RPMI7951 (cell line): ENCODE results near the gene HOXB2. TPM values are rescaled to one million over a fixed set of nuclear protein-coding genes. Genes with fewer than 3 reads are reported as not detected.

Source experiments
- DNase-seq: peaks from one replicate; pipeline ENCODE4 v3.0.0-alpha.2; 2012; ENCODE audit warnings: low read depth
- total RNA-seq: library from RNA; depleted of rRNA; stranded (reverse); fragments of >200 nt; shearing (Covaris generic); gene quantifications from 2 replicates; pipeline ENCODE4 v1.2.3, GENCODE V29; 2014

Gene HOXB2
- total RNA-seq, 1 experiment from 2014 or later, result 11.9 TPM

DNA sequence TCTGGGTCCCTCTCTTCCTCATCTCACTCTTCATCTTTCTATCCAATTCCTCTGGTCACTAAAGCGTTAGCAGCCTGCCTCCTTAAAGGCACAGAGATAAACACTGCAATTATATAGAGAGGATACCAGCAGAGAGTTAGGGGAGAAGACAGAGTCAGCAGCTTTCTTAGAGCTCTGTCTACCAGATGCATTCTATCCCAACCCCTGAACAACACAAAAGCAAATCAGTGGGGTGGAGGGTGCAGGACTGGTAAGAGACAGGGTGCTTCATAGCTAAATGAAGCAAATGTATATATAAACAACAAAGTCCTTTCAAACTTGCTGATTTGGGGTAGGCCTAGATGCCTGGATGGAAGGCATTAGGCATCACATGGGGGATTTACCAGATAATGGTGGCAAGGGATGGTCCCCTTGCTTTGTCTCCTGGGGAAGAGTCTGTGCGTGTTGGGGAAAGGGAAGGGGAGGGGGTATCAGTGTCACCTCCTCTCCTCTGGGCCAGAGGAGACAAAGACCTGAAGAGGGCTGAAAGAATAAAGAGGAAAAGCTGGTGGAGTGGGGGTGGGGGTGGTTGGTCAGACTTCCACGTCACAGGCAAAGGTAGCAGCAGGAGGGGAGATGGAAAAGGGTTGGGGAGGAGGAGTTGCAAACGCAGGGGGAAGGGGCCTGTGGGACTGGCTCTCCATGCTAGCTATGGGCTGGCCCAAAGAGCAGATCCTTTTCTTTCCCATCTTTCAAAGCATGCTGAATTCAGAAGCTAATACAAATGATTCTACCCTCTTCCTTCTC is 21.2 kb upstream of the HOXB2 start:
- DNase-seq, result no peak

GRCh38 chr17:48565022-48565554 is 20.2 kb upstream of the HOXB2 start:
- no peak for DNase-seq

DNA sequence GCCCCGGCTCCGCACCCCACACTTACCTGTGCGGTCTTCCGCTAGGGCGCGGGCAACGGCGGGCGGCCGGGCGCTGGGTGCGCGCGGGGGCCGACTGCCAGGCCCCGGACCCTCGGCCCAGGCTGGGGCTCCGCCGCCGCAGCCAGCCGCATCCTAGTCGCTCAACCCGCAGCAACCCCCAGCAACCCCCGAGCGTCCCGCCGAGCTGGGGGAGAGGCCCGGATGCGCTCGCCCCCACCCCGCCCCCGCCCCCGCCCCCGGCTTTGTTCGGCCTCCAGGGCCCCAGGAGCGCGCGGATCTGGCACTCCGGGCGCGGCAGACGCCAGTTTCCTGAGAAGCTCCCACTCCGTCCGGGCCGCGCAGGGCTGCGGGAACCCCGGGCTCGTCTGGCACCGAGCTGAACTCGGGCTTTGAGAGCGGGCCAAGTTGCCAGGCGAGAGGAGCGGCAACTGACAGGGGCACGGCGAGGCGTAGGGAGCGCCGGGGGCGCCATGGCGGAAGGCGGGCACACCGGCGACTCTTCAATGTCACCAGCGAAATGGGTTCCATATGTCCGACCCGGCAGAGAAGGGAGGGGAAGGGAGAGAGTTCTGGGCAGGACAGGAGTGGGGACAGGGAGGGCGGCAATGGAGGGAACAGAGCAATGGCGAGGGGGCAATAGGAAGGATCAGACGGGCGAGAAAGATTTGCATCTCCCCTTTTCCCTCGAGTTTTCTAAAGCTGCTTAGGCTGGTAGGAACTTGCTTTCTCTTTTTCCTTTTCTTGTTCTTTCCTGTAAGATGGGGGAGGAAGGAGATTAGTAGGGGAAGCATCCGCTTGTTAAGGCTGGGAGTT is 19.5 kb upstream of the HOXB2 start:
- no peak for DNase-seq

DNA sequence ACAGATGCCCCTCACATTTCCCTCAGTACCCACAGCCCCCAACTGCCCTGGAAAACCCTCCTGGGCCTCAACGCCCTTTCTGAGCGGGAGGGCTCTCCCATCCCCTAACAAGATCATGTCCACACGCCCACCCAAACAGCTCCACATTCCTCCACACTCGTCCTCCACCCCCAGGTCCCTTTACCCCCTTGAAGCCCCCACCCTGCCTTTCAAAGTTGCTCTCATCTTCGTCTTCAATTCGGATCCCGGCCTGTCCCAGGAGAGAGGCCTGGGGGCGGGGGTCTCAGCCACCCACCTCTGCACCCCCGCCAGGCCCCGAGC is 18.9 kb upstream of the HOXB2 start:
- no peak for DNase-seq

DNA sequence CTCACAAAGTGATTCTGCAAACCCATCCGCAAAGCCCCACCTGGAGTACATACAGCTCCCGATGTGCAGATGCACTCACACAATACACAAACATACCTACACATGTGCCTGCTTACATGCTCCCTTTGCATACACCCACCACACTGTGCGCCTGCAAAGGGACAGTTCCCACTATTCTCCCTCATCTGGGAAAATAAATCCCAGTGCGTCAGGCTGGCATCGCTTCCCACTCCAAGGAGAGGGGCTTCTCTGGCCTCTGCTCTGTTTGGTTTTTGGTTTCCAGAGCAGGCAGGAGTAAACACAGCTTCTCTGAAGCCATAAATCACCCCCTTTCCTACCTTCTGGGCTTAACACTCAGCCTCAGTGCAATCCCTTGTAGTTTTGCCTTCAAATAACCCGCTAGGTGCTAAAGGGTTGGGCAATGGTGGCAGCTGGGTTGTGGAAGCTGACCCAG is 18.5 kb upstream of the HOXB2 start:
- DNase-seq, result no peak

- DNase-seq, result no peak
Measured at GRCh38 chr17:48562934-48563333, 18.0 kb upstream of the HOXB2 start.

GRCh38 chr17:48561884-48562810 is 17.2 kb upstream of the HOXB2 start:
- DNase-seq, result no peak

DNA sequence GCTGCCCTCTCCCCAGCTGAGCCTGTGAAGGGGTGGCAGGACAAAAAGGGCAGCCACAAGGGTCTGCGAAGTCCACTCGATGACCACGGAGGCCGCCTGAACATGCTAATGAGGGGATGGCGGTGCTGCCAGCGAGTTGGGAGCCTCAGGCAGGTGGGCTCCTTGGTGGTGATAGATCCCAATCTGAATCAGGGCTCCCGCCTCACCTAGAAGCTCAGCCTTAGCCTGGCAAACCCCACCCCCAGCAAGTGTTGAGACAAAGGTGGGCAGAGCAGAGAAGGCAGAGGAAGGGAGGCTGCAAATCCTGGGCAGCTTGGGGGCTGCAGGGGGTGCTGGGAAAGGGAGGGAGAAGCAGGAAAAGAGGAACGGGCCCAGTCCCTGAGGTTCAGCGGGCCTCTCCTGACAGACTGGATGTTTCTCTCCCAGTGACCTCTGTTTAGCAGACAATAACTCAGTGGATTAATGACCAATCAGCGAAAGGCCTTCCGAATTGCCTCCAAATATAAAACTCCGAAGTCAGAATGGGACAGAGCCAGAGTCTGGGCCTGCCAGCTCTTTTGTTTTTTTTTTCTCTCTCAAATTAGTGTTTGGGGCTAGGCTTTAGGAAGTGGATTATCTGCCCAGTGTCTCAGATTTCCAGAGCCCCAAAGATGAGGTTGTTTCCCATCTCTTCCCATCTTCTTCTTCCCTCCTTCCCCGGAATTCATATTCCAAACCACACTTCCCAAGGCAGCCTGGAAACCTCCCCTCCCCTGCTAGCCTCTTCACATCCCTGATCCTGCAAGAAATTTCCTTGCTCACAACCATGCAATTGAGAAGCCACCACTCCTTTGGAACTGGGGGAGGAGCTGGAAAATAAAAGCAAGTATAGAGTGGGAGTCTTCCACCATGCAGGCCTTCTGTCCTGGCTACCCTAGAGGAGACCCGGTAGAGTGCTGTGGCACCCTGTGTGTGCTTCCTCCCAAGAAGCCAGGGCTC is 15.2 kb upstream of the HOXB2 start:
- no peak for DNase-seq

GRCh38 chr17:48559122-48559839 is 14.4 kb upstream of the HOXB2 start:
- no peak for DNase-seq

GRCh38 chr17:48558831-48559121 is 13.9 kb upstream of the HOXB2 start:
- no peak for DNase-seq

DNA sequence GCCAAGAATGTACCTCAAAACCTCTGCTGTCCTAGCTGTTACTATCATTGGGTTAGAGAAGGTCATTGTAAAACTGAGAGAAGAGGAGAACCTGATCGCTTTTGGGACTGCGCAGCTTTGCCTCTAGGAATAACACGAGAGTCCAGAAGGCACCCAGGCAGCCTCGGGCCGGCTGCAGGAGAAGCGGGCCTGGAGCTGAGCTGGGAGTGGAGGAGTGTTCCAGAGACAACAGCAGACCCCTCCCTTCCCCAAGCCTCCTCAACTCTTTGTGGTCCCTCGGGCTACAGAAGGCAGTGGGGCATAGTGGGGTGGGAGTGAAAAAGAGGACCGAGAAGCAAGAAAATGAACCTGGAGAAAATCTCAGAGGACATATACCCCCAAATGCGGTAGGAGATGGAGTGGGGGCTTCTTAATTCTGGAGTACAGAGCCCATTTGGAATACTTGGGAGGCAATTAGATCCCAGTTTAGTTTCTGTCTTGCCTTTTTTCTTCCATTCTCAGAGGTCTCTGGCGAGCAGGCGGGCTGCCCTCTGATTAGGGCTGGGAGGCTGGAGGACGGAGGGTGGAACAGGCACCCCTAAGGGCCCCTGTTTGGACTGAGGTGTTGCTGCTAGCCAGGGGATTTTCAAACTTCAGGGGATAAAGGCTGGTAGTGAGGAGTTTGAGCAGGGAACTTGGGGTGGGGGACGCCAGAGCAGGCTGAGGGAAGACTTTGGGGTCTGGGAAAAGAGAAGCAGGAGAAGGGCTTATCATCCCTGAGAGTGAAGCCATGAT is 13.3 kb upstream of the HOXB2 start:
- no peak for DNase-seq

DNA sequence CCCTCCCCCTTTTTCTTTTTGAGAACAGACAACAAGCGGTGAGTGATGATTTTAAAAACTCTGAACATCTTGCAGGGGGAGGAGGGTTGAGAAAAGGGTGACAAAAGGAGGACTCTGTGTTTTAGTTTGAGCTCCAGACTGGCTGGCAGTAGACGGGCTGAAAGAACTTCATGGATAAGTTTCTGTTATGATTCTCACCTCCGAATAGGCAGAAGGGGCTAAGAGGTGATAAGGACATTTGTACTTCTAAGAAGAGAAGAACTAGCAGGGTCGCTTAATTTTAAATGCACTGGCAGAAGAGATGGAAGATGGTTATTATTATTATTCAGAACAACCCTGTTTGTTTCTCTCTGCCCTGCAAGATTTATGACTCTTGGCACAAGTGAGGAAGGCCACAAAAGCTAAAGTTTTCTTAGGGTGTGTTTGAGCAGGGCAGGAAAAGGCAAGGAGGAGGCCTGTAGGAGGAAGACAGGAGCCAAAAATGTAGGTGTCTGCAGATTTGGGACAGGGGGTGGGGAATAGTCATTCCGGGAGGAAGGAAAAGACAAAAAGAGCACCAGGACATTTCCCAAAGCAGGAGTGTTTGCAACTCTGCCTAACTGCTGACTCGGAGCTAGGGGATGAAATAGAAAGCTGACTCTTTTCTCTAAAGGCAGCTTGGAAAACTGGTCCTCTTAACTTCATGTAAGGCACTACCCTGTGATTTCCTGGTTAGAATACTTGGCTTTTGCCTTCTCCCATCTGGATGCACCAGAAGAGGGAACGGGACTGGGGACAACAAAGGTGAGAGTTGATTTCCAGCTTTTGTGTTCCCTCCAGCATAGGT is 11.9 kb upstream of the HOXB2 start:
- DNase-seq, result no peak

DNA sequence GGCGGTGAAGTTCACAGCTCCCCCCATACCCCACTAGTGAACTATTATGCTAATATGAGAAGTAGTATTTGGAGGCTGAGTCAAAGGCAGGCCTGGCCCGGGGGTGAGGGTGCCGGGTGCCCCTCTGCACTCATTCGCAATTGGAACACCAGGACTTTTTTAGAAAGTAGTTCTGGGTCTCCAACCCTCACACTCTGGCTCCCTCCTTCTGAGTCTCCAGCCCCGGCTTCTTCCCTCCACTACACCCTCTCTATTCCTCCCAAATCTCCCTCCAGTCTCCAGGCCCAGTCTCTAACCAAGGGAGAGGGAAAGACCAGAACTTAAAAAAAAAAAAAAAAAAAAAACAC is 11.3 kb upstream of the HOXB2 start:
- DNase-seq, result no peak

- peak; percentile 93 for DNase-seq
Measured at GRCh38 chr17:48555258-48556228, 10.6 kb upstream of the HOXB2 start.

DNA sequence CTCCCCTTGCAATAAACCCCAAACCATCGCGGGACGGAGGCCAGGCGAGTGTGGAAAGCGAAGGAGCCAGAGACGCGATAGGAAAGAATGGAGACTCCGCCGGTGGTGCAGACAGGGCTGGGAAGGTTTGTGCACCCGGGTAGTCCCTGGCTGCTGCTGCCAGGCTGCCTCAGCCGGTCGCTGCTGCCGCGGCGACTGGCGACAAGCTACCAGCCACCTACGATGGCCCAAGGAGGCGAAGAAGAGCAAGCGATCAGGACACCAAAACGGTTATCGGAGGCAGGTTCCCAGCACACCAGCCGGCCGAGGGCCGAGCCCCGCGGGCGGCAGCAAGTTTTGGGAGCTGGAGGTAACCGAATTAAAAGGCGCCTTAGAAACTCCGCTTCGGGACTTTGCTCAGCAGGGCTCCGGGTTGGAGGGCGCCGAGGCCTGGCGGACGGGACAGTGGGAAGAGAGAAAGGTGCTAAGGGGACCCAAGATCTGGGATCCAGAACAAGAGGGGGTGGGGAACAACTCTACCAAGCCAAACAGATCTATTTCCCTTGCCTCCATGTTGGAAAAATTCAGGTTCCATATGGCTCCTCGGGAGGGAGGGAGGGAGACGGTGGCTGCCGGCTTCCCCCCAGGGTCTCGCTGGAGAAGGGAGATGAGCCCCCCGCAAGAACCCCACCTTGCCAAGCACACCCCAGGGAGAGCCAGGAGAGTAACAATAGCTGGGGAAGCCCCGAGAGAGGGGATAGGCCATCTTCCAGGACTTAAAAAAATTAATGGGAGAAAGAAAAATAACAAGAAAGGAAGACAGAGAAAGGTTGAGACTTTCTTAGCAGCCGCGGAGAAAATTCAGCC is 9.7 kb upstream of the HOXB2 start:
- DNase-seq, result no peak

- no peak for DNase-seq
Measured at GRCh38 chr17:48553826-48554225, 8.9 kb upstream of the HOXB2 start.

DNA sequence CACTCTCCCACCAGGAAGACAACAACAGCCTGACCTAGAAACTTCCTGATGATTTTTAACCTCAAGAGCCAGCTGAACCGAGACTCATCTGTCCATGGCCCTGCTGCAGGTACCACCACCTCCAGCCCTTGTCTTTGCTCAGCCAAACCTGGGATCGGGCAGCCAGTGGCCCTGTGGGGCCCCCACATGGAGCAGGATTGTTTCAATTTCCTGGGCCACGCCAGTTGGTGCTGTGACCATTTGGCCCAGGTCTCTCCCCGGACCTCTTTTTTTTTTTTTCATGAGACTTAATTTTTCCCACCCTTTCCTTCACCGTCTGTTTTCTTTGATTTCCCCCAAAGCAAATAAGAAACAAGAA is 8.3 kb upstream of the HOXB2 start:
- DNase-seq, result no peak
